ENCODE data around the gene UNC5B. TPM values are rescaled to one million over a fixed set of nuclear protein-coding genes. Genes with fewer than 3 reads are reported as not detected.

The UNC5B gene
- total RNA-seq, 2 experiments from 2014 or later, result 0.07 TPM

DNA sequence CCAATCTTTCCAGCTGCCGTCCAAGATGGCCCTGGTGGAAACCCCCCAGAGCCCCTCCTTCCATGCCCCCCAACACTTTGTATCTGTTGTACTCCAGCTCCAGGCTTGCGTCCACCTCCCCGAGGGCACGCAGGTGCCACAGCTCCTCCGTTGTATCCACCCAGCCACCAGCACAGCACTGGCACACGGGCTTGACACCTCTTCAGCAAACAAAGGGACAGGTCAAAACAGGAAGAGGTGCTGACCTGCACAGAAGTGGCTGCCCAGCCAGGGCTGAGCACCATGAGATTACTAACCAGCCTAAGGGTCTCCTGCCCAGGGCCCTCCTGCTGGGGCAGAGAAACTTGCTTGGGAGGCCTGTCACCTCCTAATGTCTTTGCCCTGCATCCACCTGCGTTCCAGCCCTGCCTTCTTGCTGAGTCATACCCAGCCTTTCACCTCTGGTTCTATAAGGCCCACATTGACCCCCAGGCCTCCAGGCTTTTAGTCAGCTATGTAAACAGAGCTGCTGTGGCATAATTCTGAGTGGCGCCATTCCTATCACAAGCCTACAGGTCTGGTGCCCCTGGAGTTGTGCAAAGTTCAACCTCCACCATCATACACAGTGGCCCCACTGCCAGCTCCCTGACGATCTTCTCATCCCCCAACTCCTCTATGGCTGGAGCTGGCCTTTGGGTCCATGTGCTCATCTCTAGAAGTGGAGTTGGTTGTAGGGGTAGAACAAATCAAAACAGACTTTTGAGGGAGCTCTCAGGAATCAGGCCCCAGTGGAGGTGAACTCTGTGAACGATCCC, 127.6 kb downstream of the UNC5B start:
- ATAC-seq, result no peak
- H3K27ac Mint-ChIP-seq, result no peak overlapping the region
- CTCF ChIA-PET, result interaction anchor here (0.9 to 1.6 kb wide), 3 partner anchors 44 to 471 kb away, joined by 3 to 5 read pairs (median 3); no protein-coding TSS in a partner anchor
- H3K9me3 Mint-ChIP-seq, result no peaks in the 10 kb centered on the region
- intact Hi-C loops (cut with micrococcal nuclease), result no loop called here
- peaks cover 3% of the 10 kb centered on the region for H3K36me3 Mint-ChIP-seq (ENCODE audit: low read depth)
- no peak for DNase-seq
- H3K4me1 Mint-ChIP-seq (ENCODE audit: low read depth), result no peaks in the 10 kb centered on the region
- POLR2A ChIA-PET, result no interaction called here
- no peaks in the 10 kb centered on the region for H3K27me3 Mint-ChIP-seq
- H3K4me3 Mint-ChIP-seq, result no peak overlapping the region
- TF ChIP-seq, protein P1, sequence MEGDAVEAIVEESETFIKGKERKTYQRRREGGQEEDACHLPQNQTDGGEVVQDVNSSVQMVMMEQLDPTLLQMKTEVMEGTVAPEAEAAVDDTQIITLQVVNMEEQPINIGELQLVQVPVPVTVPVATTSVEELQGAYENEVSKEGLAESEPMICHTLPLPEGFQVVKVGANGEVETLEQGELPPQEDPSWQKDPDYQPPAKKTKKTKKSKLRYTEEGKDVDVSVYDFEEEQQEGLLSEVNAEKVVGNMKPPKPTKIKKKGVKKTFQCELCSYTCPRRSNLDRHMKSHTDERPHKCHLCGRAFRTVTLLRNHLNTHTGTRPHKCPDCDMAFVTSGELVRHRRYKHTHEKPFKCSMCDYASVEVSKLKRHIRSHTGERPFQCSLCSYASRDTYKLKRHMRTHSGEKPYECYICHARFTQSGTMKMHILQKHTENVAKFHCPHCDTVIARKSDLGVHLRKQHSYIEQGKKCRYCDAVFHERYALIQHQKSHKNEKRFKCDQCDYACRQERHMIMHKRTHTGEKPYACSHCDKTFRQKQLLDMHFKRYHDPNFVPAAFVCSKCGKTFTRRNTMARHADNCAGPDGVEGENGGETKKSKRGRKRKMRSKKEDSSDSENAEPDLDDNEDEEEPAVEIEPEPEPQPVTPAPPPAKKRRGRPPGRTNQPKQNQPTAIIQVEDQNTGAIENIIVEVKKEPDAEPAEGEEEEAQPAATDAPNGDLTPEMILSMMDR (IDR thresholded peaks at IDR 0.05), result no peak

DNA sequence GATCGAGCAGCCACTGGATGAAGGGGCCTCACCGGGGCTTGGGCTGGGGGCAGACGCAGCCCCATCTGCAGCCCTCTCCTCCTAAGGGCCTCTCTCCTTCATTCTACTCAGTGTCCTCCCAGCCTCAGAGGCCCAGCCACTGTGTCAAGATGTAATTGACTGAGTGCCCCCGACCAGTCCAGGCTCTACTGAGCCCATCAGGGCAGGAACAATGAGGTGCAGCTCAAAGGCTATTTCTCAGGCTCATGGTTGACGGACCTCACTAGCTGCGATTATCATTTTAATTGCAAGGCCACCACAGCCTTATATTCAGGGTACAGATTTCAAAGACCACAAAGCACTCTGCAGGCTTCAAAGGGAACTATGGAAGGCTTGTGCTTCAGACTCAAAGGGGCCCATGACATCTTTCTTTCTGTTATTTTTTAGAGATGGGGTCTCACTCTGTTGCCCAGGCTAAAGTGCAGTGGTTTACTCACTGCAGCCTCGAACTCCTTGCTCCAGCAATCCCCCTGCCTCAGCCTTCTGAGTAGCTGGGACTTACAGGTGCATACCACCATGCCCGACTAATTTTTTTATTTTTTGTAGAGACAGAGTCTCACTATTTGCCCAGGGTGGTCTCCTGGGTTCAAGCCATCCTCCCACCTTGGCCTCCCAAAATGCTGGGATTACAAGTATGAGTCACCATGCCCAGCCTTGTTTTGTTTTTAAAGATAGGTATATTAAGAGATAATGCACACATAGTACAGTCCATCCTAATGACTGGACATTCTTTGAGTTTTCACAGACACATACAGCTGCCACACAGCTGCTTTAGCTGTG, 130.4 kb downstream of the UNC5B start:
- Mint-ChIP-seq H3K27ac (no peak overlapping the region), H3K4me3 (no peak overlapping the region), H3K27me3 (no peaks in the 10 kb centered on the region), H3K4me1 (ENCODE audit: low read depth) (no peaks in the 10 kb centered on the region), H3K9me3 (no peaks in the 10 kb centered on the region), H3K36me3 (ENCODE audit: low read depth) (peaks cover 3% of the 10 kb centered on the region)
- ChIA-PET POLR2A (interaction anchor here (1.1 kb wide), 1 partner anchor 9 kb away, joined by 5 read pairs; no protein-coding TSS in a partner anchor), CTCF (interaction anchor here (1.0 kb wide), 1 partner anchor 58 kb away, joined by 3 read pairs; no protein-coding TSS in a partner anchor)
- no peak for ATAC-seq
- no peak for DNase-seq
- TF ChIP-seq, protein P1 (IDR thresholded peaks at IDR 0.05), result no peak
- intact Hi-C loops (cut with micrococcal nuclease), result no loop called here

DNA sequence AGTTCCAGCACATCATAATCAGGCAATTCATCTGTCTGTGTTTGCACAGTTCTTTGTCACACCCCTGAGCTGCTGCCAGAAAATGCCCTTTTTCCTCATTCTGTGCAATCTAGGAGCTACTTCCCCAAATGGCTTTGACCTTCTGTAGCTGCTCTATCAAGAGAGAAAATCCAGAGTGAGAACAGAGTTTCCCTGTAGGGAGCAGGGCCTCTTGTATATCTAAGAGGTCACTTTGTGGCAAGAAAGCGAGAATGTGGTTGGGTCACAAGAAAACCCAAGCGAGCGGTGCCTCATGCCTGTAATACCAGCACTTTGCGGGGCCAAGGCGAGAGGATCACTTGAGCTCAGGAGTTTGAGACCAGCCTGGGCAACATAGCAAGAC, 131.0 kb downstream of the UNC5B start:
- TF ChIP-seq, protein P1 (IDR thresholded peaks at IDR 0.05), result no peak
- peaks cover 3% of the 10 kb centered on the region for H3K36me3 Mint-ChIP-seq (ENCODE audit: low read depth)
- ATAC-seq (no peak), DNase-seq (no peak)
- CTCF ChIA-PET, result interaction anchor here (1.0 kb wide), 1 partner anchor 59 kb away, joined by 3 read pairs; no protein-coding TSS in a partner anchor
- H3K27ac Mint-ChIP-seq, result no peak overlapping the region
- no peaks in the 10 kb centered on the region for H3K9me3 Mint-ChIP-seq
- H3K4me3 Mint-ChIP-seq, result no peak overlapping the region
- intact Hi-C loops (cut with micrococcal nuclease), result no loop called here
- POLR2A ChIA-PET, result interaction anchor here (0.9 to 1.1 kb wide), 2 partner anchors 9 to 436 kb away, joined by 3 to 5 read pairs; no protein-coding TSS in a partner anchor
- no peaks in the 10 kb centered on the region for H3K27me3 Mint-ChIP-seq
- H3K4me1 Mint-ChIP-seq (ENCODE audit: low read depth), result no peaks in the 10 kb centered on the region

DNA sequence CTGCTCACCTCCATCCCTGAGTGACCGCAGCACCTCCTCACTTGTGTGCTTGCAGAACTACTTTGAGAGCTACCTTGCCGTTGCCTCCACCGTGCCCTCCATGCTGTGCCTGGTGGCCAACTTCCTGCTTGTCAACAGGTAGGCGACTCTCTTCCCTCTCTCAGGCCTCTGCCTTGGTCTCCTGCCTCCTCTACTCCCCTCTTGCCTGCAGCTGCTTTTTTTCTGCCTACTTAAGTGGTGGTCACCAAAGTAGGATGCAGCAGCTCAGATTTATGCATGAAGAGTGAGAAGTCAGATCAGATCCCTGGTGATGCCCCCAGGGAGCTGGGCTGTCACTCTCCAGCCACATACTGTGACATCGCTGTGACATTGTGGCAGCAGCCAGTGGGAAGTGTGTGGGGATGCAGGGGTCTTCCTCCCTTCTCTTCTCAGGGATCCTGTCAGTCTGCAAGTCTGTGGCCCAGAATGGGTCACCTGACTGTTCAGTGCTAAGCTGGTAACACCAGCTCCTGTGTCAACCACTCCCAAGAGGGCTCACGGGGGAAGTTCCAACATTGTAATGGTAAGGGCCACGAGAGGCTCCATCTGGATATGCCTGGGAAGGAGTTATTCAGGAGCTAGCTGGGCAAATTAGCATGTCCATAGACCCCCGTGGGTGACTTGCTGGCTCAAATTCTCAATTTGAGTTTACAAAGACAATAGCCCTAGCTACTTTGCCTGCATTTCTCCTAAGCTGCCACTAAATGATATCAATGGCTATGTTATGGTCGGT, 132.0 kb downstream of the UNC5B start:
- ChIA-PET POLR2A (interaction anchor here (0.9 kb wide), 1 partner anchor 435 kb away, joined by 3 read pairs; no protein-coding TSS in a partner anchor), CTCF (no interaction called here)
- Mint-ChIP-seq H3K4me1 (ENCODE audit: low read depth) (peaks cover 2% of the 10 kb centered on the region), H3K27ac (no peak overlapping the region), H3K4me3 (no peak overlapping the region), H3K9me3 (no peaks in the 10 kb centered on the region), H3K36me3 (ENCODE audit: low read depth) (peaks cover 3% of the 10 kb centered on the region), H3K27me3 (no peaks in the 10 kb centered on the region)
- TF ChIP-seq, protein P1 (IDR thresholded peaks at IDR 0.05), result no peak
- ATAC-seq (no peak), DNase-seq (no peak)
- intact Hi-C loops (cut with micrococcal nuclease), result no loop called here
